RKO (cell line): ENCODE results near the gene FBXW11.

Experiments
- DNase-seq: peaks from one replicate; pipeline ENCODE4 v3.0.0-alpha.2; 2016; ENCODE audit warnings: low spot score

Gene FBXW11

DNA sequence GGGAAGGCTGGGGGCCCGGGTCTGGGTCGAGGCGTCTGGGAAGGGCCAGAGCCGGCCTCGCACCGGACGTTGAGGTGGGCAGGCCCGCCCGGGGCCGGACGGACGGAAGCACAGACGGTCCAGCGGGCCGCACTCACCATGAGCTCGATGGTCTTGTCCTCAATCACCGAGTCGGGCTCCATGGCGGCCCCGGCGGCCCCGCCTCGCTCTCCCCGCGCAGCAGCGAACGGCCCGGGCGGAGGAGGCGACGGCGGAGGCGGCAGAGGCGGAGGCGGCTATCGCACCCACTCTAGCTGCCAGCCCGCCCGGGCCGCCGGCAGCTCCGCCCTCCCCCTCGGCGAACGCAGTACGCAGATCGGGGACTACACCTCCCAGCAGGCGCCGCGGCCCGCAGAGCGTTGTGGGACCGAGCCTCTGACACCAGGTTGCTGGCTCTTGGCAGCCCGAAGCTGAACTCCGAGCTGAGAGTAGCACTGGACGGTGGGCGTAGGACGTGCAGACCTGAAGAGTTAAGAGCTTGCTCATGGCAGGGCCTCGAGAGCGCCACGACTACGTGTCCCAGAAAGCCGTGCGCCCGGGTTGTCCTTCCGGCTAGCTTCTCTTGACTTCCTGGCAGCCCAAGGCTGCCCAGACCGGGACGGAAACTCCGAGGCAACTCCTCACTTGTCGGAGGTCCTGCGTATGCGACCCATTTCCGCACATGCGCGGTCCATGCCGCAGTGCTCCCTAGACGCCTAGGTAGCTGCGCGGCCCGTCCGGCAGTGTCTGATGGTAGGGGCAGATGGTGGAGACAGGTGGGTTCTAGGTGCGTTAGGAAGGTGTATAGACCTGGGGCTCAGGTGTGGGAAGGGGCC is at the start of gene FBXW11:
Gene FBXW11 (minus strand): TSS at position 318 of the 854 bp plus-strand sequence. CDS start 136 bp downstream, at position 182.
- DNase-seq: peak; percentile 98

DNA sequence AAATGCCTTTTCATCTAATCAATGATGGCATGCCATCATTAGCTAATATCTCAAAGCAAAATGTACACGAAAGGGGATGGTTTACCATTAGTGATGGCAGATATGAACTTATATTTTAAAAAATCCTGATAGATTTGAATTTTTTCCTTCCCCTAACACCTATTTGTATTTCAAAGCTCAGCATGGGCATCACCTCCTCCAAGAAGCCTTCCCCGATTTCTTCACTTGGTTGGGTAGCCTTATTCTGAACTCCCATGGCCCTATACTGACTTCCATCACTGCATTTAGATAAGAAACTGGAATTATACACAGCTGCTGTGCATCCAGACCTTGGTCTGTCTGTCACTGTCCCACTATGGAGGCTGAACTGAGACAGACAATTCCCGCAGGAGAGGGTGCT is 49.6 kb upstream of the FBXW11 start:
- DNase-seq: no peak

DNA sequence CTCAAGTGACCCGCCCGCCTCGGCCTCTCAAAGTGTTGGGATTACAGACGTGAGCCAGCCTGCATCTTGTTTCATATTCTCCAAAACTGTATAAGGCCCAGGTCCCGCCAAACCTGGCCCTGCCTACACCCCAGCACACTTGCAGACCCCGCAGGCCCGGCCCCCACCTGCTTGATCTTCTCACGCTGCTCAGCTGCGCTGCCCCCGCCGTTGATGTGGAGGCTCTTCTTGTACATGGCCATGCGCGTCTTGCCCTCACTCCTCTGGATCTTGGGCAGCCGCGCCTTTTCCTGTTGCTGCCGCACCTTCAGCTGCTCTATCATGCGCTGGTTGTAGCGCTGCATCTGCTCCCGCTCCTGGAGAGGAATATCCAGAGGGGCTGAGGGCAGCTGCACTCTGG is 49.0 kb upstream of the FBXW11 start:
- DNase-seq: no peak

DNA sequence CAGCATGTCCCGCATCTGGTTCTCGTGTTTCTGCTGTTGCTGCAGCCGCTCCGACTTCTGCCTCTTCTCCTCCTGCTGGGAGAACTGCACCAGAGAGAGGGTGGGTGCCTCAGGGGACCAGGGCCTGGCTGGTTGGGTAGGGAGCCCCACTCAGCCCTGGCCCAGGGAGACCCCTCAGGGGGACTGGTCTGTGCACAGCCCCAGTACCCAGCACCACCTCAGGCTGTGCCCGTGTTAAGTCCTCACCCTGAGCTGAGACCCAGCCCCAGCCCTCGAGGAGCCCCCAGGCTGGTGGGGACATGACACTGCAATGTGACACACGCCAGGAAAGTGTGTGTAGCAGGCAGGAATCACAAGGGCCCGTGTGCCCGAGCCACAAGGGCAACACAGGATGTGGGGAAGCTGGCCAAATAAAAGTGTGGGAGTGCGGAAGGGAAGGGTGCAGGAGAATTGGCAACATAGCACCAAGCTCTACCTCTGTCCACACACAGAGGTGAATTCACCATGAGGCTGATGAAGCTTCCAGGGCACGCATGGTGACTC is 48.2 kb upstream of the FBXW11 start:
- no peak for DNase-seq

DNA sequence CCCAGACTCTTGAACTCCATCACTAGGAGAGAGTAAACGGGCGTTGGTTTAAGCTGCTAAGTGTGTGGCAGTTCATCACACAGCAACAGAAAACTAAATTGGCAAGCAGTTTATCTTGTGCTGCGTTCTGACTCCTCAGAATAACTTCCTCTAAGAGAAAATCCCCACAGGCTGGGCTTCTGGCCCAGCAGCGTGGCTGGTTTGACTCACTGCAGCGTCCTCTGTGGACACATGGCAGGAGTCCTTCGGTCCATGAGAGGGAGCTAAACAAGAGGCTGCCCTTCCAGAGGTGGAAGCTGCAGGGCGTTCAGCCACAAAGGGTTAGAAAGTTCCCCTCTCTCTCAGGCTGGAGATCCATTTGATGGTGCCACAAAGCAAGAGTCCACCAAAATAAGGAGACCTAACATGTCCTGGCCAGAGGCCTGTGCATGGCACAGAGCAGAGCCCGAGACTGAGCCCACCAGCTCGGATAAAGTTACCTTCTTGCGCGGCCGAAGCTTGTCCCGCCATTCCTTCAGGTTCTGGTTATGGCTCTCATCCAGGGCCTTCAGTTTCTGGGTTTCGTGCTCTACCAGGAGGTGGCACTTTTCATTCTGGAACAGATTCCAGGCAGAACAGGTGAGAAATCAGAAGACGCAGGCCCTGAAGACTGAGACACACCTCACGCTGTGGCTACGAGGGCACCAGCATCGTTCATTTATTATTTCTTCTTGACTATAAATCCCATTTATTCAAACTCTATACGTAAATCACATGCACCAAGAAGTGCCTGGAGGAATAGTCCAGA is 46.2 kb upstream of the FBXW11 start:
- DNase-seq: no peak

DNA sequence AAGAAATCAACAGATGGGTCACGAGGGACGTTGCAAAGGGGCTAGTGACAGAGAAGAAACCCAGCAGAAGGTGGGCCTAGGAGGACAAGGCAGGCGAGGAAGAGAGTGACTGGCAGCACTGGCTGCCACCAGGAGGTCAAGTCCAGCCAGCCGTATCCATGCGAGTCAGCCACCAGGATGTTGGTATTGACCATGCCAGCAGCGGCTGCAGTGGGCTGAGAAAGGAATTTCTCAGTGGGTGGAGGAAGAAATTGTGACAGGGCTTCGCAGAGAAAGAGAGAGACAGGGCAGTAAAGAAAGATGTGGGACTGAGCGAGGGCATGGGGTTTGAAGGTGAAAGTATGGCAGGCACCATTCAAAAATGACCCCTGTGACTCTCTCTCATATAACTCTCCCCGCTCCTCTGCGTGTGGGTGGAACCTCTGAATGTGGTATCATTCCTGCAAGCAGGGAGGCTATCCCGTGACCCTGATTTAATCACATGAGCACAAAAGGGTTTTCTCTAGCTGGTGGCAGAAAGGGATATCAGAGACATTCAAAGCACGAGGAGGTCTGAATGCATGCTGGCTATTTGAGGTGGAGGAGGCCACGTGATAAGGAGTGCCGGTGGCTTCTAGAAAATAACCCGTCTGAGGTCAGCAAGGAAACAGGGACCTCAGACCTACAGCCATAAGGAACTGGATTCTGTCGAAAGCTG is 45.4 kb upstream of the FBXW11 start:
- peak; percentile 4 for DNase-seq

DNA sequence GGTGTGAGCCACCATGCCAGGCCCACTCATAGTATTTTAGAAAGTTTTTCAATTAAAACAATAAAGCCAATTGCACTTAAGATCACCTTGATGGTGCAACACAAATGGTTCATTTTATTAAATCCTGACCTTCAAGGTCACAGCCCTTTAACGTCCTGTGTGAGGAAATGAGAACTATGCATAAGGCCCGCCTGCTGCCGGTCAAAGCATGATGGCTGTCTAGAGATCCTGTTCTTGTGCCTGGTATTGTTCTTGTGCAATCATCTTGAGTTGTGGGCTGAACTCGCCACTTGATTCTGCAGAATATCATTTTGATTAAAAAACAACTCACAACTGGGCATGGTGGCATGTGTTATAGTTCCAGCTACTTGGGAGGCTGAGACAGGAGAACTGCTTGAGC is 43.6 kb upstream of the FBXW11 start:
- no peak for DNase-seq

DNA sequence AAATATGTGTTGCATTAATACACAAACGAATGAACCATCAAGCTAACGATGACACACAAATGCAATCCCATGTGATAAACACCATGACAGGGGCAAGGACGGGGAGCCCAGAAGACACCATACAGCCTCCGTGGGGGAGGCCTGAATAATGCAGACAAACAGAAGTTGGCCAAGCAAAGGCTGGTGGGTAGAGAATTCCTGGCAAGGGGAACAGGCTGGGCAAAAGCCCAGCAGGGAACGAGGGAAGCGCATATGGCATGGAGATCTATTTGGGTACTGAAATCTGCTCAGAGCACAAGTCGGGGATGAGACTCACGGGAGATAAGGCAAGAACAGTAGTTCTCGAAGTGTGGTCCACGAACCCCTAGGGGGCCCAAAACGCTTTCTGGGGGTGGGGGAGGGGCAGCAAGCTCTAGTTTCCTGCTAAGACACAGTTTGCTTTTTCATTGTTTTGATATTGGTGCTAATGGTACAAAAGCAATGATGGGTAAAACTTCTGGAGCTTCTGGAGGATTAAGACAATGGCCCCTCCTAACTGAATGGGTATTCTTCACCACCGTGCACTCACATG is 42.9 kb upstream of the FBXW11 start:
- no peak for DNase-seq

DNA sequence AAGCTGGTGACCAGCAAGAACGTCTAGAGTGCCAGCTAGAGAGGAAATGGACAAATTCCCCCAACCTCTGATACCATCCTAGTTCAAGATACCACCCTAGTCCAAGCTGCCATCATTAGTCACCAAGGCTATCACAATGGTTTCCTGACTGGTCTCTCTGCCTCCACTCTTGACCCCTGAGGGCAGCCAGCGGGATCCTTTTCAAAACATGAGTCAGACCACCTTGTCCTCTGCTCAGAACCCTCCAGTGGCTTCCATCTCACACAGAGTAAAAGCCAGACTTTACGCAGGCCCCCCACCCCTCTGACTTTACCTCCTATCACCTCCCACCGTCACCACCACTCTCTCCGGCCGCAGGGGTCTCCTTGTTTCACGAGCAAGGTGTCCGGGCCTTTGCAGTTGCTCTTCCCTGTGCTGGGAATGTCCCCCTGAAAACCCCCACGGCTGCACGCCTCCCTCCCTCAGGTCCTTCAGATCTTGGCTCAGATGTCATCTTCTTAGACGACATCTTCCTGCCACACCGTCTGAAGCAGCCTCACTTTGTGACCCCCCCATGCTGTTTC is 42.2 kb upstream of the FBXW11 start:
- DNase-seq: no peak

DNA sequence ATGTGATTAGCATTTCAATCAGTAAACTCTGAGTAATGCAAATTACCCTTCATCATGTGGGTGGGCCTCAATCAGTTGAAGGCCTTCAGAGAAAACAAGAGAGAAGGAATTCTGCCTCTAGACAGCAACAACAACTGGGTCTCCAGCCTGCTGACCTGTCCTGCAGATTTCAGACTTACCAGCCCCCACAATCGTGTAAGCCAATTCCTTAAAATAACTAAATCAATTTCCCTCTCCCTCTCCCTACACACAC is 41.7 kb upstream of the FBXW11 start:
- no peak for DNase-seq

DNA sequence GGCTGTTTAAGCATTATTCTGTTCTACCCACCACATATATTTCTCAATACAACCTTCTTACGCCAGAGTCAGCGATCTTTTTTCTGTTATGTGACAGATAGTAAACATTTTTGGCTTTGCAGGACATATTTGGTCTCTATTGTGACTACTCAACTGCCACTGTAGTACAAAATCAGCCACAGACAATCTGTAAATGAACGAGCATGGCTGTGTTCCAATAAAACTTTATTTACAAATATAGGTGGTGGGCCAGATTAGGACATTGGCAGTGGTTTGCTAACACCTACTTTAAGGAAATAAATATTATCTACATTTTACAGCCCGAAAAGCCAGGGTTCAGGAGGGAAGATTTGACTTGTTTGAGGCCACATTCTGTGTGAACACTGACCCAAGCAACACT is 40.2 kb upstream of the FBXW11 start:
- DNase-seq: no peak

DNA sequence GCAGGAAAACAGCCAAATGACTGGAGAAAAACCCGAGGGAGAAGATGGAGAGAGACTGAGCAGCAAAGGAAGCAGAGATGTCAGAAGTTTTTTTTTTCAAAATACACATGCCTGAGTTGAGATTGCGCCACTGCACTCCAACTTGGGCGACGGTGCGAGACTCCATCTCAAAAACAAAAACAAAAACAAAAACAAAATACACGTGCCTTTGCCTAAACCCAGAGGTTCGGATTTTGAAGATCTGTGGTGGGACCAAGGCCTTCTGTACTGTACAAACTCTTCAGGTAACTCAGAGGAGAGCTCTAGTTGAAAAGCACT is 38.8 kb upstream of the FBXW11 start:
- DNase-seq: no peak

DNA sequence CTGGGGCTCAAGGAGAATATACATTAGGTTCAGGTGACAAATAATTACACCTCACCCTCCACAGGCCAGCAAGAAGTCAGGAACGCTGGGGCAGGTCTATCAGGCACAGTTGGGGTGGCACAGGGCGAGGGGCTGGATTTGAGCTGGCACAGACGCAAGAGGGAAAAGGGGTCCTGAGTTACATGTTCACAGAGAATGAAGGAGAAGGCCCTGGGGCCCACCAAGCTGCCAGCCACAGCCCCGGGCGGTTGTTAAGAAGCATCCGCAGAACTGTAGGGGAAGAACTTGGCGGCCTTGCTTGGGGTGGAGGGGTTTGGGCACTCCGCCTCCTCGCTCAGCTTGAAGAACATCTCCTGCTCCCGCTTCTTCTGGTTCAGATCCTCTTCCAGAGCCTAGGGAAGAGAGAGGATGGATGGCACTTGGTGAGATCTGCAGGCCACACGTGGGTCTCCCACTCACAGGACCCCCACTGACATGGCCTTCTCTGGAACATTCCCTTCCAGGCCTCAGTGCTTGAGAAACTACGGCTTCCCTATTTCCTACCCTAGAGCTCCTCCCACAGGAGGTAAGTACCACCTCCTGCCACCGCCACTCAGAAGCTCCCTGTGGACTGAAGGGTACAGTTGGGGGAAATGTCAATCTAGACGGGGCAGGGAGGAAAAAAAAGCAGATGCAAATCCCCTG is 38.3 kb upstream of the FBXW11 start:
- DNase-seq: no peak

DNA sequence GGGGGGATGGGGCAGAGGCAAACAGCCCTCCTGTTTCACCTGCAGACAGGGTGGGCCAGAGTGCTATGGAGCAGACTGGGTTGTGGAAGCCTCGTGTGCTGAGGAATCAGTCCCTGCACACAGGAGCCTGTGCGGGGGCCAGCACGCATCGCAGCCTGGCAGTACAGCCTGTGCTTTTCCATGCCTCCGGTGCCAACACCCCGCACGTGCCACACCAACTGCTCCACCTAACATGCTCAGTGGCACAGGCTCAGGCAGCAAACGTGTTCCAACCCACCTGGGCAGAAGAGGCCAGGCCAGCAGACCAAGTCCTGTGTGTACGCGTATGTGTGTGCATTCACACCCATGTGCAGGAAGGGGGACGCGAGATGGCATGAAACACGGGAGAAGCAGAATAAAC is 37.4 kb upstream of the FBXW11 start:
- no peak for DNase-seq

DNA sequence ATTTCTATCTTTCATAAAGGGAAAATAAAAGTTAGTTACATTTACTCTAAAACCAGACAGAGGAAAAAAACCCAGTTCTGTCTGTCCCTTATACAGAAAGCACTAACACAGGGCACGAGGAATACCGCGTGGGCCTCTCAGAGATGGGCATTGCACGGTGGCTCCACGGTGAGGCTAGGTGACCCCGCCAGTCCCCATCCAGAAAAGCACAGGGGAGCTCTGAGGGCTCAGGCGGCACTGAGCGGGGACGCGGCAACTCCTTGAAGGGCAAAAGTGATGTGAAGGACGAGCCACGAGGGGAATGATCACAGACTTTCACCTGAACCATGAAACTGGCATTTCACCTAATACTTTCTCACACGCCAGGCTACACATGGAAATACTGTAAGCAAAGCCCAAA is 35.7 kb upstream of the FBXW11 start:
- DNase-seq: no peak

DNA sequence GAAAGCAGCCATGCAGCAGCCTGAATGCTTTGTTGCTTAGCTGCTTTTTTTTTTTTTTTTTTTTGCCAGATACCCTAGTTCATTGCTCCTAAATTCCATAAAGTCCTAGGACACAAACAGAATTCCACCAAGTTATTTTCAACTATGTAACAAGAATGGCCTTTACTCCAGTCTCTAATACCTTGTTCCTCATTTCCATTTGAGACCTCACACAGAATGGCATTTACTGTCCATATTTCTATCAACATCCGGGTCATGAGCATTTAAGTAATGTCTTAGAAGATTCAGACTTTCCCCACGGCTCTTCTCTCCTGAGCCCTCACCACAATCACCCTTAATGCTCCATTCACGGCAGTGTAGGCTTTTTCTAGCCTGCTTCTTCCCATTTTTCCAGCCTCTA is 31.7 kb upstream of the FBXW11 start:
- DNase-seq: no peak

DNA sequence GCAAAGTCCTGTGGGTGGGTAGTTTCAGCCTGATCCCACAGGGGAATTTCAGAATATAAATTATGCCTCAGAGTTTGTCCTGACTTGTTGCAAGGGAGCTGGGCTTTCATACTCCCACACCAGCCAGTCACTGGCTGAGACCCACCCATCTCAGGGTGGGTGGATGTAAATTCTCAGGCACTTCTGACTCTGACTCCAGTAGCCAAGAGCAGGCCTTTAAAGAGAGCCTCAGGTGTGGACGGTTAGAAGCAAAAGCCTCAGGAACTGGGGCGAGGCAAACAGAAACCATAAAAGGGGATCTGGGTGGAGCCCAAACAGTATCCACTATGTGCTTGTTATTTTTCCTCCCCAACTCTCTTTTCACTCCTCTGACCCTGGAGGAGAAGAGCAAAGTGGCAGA is 28.6 kb upstream of the FBXW11 start:
- DNase-seq: no peak

DNA sequence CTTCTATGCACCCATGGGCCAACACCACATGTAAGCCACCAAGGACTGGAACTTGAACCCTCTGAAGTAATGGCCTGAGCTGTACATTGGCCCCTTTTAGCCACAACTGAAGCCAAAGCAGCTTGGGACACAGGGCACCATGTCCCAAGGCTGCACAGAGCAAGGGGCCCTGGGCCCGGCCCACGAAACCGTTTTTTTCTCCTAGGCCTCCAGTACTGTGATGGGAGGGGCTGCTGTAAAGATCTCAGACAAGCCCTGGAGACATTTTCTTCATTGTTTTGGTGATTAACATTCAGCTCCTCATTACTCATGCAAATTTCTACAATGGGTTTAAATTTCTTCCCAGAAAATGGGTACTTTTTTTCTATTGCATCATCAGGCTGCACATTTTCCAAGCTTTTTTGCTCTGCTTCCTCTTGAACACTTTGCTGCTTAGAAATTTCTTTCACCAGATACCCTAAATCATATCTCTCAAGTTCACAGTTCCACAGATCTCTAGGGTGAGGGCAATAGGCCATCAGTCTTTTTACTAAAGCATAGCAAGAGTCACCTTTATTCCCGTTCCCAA is 25.5 kb upstream of the FBXW11 start:
- no peak for DNase-seq

DNA sequence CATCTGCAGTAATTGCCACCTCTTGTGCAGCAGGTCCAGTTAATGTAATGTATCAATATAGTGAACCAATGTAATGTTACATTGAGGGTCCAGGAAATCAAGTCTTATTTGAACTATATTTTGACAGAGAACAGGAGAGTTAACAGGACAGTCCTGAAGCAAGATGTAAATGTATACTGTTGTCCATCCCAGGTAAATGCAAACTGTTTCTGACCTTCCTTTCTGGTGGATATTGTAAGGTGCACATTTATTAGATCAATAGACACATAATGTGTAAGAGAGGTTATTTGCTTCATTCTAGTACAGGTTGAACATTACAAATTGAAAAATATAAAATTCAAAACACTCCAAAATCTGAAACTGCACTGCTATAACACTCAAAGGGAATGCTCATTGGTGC is 23.4 kb upstream of the FBXW11 start:
- DNase-seq: no peak

DNA sequence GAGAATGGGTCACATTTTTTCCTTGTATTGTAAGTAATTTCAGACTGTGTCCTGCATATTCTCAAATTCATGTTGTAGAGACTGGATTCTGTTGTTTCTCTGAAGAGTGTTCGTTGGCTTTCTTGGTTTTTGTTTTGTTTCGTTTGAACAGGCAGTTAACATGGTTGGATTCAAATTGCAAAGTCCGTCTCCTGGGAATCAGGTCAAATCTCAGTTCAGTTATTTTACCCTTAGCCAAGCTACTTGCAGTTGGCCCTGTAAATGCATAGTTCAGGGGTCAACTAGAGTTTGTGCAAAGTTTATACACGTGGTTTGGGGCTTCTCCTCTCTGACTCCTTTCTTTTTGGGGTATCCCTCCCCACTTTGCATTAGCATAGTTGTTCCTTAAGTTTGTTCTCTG is 21.7 kb upstream of the FBXW11 start:
- no peak for DNase-seq

DNA sequence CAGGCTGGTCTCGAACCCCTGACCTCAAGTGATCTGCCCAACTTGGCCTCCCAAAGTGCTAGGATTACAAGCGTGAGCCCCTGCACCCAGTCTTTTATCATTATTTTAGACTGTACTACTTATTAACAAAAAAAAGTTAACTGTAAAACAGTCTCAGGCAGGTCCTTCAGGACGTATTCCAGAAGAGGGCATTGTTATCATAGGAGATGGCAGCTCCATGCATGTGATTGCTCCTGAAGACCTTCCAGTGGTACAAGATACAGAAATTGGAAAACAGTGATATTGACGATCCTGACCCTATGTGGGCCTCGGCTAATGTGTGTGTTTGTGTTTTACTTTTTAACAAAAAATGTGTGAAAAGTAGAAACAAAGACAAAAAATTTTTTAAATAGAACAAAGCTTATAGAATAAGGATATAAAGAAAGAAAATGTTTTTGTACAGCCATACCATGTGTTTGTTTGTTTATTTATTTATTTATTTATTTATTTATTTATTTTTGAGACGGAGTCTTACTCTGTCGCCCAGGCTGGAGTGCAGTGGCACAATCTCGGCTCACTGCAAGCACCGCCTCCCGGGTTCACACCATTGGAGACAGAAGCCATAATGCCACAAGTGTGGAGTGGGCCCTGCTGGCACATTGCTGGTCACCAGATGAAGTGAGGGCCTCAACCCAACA is 13.8 kb upstream of the FBXW11 start:
- peak; percentile 31 for DNase-seq
